Renal pelvis (tissue), 12 donors: ENCODE measurements around the gene NDRG2. TPM values are rescaled to one million over a fixed set of nuclear protein-coding genes. Genes with fewer than 3 reads are reported as not detected.

ENCODE experiments used
- DNase-seq: peaks from one replicate; pipeline ENCODE4 v3.0.0-alpha.2; 2013
- long read RNA-seq, 16 experiments: transcript quantifications; one replicate each; lab custom pipeline, GENCODE V29; 2026
- polyA plus RNA-seq, 3 donors: library from polyadenylated mRNA; unstranded; fragments of 120-200 nt; gene quantifications; one replicate each; pipeline ENCODE4 v1.2.1, GENCODE V29; 2013; ENCODE audit not compliant: insufficient read length in 3 of 3

The NDRG2 gene
- 100 to 1,000 TPM; 140 to 195 (median 161) TPM for polyA plus RNA-seq
- long read RNA-seq, donor 1, transcript NDRG2-227 (15 exons, 1,980 nt): major isoform, 7 of 27 reads
- long read RNA-seq, donor 1, partial matches to known transcripts: 0 of 27 reads
- long read RNA-seq, donor 1, other reads (novel, unspliced or antisense): 9 of 27 reads
- long read RNA-seq, donor 2, transcript NDRG2-208 (16 exons, 2,022 nt): minor isoform, 6 of 61 reads
- long read RNA-seq, donor 2, transcript NDRG2-227 (15 exons, 1,980 nt): major isoform, 9 of 61 reads
- long read RNA-seq, donor 2, transcript NDRG2-209 (17 exons, 2,079 nt): minor isoform, 5 of 61 reads
- long read RNA-seq, donor 2, partial matches to known transcripts: 19 of 61 reads
- long read RNA-seq, donor 2, other reads (novel, unspliced or antisense): 9 of 61 reads
- long read RNA-seq, donor 3, transcript NDRG2-209 (17 exons, 2,079 nt): major isoform, 6 of 33 reads
- long read RNA-seq, donor 3, transcript NDRG2-208 (16 exons, 2,022 nt): minor isoform, 5 of 33 reads
- long read RNA-seq, donor 3, partial matches to known transcripts: 0 of 33 reads
- long read RNA-seq, donor 3, other reads (novel, unspliced or antisense): 9 of 33 reads
- long read RNA-seq, donor 4, transcript NDRG2-208 (16 exons, 2,022 nt): minor isoform, 6 of 76 reads
- long read RNA-seq, donor 4, transcript NDRG2-209 (17 exons, 2,079 nt): major isoform, 12 of 76 reads
- long read RNA-seq, donor 4, transcript NDRG2-227 (15 exons, 1,980 nt): minor isoform, 6 of 76 reads
- long read RNA-seq, donor 4, partial matches to known transcripts: 31 of 76 reads
- long read RNA-seq, donor 4, other reads (novel, unspliced or antisense): 8 of 76 reads
- long read RNA-seq, donor 5, partial matches to known transcripts: 0 of 6 reads
- long read RNA-seq, donor 5, other reads (novel, unspliced or antisense): 0 of 6 reads
- long read RNA-seq, donor 6, transcript NDRG2-227 (15 exons, 1,980 nt): major isoform, 9 of 33 reads
- long read RNA-seq, donor 6, transcript NDRG2-208 (16 exons, 2,022 nt): minor isoform, 5 of 33 reads
- long read RNA-seq, donor 6, partial matches to known transcripts: 0 of 33 reads
- long read RNA-seq, donor 6, other reads (novel, unspliced or antisense): 9 of 33 reads
- long read RNA-seq, donor 7, transcript NDRG2-227 (15 exons, 1,980 nt): major isoform, 9 of 50 reads
- long read RNA-seq, donor 7, partial matches to known transcripts: 12 of 50 reads
- long read RNA-seq, donor 7, other reads (novel, unspliced or antisense): 11 of 50 reads
- long read RNA-seq, donor 8, partial matches to known transcripts: 76 of 83 reads
- long read RNA-seq, donor 8, other reads (novel, unspliced or antisense): 0 of 83 reads
- long read RNA-seq, donor 9, transcript NDRG2-208 (16 exons, 2,022 nt): minor isoform, 5 of 52 reads
- long read RNA-seq, donor 9, transcript NDRG2-227 (15 exons, 1,980 nt): minor isoform, 9 of 52 reads
- long read RNA-seq, donor 9, transcript NDRG2-209 (17 exons, 2,079 nt): major isoform, 11 of 52 reads
- long read RNA-seq, donor 9, partial matches to known transcripts: 6 of 52 reads
- long read RNA-seq, donor 9, other reads (novel, unspliced or antisense): 9 of 52 reads
- long read RNA-seq, donor 10, transcript NDRG2-208 (16 exons, 2,022 nt): major isoform, 6 of 26 reads
- long read RNA-seq, donor 10, partial matches to known transcripts: 5 of 26 reads
- long read RNA-seq, donor 10, other reads (novel, unspliced or antisense): 6 of 26 reads
- long read RNA-seq, donor 11, partial matches to known transcripts: 80 of 94 reads
- long read RNA-seq, donor 11, other reads (novel, unspliced or antisense): 0 of 94 reads
- long read RNA-seq, donor 12, transcript NDRG2-227 (15 exons, 1,980 nt): major isoform, 5 of 78 reads
- long read RNA-seq, donor 12, transcript NDRG2-208 (16 exons, 2,022 nt): major isoform, 5 of 78 reads
- long read RNA-seq, donor 12, partial matches to known transcripts: 17 of 78 reads
- long read RNA-seq, donor 12, other reads (novel, unspliced or antisense): 35 of 78 reads
- long read RNA-seq, donor 13, transcript NDRG2-227 (15 exons, 1,980 nt): major isoform, 6 of 47 reads
- long read RNA-seq, donor 13, partial matches to known transcripts: 19 of 47 reads
- long read RNA-seq, donor 13, other reads (novel, unspliced or antisense): 15 of 47 reads
- long read RNA-seq, donor 14: 0 reads
- long read RNA-seq, donor 15: 0 reads
- long read RNA-seq, donor 16, transcript NDRG2-227 (15 exons, 1,980 nt): major isoform, 10 of 196 reads
- long read RNA-seq, donor 16, partial matches to known transcripts: 164 of 196 reads
- long read RNA-seq, donor 16, other reads (novel, unspliced or antisense): 9 of 196 reads

- peak; percentile 81 for DNase-seq
Measured at GRCh38 chr14:21024585-21025370, at the start of gene NDRG2. Gene NDRG2 (minus strand): TSS chr14:21025061. CDS start chr14:21023315, 1,746 bp downstream.

DNA sequence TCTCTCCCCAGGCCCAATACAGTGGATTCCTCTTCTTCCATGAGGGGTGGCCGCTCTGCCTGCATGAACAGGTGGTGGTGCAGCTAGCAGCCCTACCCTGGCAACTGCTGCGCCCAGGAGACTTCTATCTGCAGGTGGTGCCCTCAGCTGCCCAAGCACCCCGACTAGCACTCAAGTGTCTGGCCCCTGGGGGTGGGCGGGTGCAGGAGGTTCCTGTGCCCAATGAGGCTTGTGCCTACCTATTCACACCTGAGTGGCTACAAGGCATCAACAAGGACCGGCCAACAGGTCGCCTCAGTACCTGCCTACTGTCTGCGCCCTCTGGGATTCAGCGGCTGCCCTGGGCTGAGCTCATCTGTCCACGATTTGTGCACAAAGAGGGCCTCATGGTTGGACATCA lies 49.1 kb upstream of the NDRG2 start:
- DNase-seq: no peak

GRCh38 chr14:21072781-21073339 lies 48.0 kb upstream of the NDRG2 start:
- no peak for DNase-seq

DNA sequence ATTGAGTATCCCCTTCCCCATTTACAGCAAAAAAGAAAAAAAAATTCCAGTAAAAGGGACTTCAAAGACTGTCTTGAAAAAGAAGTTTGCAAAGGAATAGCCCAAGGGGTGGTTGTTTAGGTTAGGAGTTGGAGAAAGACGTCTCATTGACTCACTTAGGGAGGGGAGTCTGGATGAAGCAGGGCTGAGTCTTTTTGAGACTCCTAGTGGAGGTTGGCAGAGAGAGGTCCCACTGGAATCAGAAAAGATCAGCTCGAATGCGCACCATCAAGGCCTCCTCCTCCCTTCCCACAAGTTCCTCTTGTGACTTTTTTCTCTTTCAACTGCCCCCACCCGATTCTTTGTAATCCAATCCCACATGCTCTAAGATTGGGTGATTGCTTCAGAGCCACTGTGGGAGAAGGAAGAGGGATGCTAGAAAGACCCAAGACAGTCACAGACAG lies 47.2 kb upstream of the NDRG2 start:
- no peak for DNase-seq

DNA sequence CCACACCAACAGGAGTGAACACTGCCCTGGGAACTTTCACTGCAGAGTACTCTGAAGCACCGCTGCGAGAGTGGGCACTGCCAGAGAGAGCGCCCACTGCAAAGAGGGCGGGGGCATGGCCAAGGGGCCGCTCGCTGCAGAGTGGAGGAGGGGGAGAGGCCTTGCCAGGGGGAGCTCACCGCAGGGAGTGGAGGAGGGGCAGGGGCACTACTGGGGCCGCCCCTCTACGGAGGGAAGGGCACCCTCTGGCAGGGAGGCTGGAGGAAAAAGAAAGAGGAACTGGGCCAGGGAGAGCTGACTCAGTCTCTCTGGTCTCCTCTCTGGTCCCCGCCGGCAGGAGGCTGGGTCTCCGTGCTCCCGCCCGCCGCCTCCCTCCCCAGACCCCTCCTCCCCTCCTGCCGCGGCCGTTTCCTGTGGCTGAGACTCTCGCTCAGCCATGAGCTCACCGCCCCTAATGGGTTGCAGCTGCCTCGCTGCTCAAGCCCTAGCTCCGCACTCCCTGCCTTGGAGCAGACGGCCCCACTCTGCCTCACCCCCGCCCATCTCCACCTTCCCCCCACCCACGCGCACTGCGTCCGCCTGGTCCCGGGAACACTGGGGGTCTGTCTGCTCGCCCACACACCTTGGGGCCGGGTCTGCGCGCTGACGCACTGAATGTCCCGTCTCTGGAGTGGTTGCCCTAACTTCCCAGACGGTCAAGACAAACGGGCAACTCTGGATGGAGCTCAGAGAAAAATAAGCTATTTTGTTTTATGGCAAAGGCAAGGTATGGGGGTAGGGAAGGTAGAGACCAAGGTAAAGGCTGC lies 46.6 kb upstream of the NDRG2 start:
- peak; percentile 94 for DNase-seq

- DNase-seq: peak; percentile 79
Measured at GRCh38 chr14:21070610-21071224, 45.9 kb upstream of the NDRG2 start.

GRCh38 chr14:21070083-21070609 lies 45.3 kb upstream of the NDRG2 start, which contains the start of gene ARHGEF40:
Gene ARHGEF40 (plus strand): TSS chr14:21070304. CDS start chr14:21070397, 93 bp downstream.
- DNase-seq: no peak

DNA sequence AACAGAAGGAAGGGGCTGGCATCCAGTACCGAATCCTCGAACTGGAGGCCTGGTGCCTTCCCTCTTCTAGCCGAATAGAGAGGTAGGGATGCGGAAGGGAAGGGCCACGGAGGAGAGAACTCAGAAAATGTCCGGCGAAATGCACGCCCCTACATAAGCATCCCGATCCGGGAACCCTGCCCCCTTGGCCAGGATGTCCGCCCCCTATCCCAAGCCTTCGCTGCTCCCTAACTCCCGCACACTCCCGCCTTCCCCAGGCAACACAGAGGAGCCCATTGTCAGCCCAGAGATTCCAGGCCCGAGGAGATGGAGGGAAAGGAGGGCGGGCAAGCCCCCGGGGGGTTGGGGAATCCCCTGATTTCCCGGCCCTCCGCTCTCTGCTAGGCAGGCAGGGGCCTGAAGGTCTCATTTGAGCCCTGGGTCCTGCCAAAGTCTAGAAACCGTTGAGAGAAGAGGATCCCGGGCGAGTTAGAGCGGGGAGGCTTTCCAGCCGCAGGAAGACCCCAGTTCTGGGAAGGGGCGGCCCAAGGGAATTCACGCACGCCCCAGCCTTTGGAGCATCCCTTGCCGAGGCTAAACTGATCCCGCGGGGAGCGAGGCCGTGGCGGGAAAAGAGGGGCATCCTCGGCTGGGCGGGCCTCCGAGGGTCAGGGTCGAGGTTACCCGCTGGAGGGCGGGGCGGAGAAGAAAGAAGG lies 44.7 kb upstream of the NDRG2 start:
- DNase-seq: no peak

- DNase-seq: peak; percentile 74
Measured at GRCh38 chr14:21068521-21069387, 43.9 kb upstream of the NDRG2 start.

DNA sequence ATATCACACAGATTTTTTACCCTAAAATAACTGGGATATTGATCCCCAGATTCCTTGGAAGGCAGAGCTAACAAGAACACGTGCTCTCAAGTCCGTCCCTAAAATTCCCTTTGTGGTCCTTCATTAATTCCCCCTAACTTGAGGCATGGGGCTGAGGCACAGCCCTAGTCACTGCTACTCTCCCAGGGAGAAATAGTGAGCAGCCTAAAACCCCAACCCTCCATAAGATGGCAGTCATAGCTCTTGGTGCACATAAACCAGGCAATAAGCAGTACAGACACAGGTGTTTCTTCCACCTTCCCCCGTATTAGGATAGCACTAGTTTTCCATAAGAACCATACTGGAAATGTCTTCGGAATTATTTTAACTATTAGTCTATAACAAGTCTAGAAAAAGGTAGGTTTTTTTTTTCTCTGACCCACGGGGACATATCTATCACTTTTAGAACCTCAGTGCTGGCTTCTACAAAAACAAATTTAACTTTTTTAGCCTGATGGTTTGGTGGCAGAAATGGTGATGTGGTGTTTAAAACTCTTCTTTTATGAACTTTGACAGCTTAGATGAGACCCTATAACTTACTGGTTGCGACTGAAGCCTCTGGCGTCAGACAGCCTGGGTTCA lies 42.1 kb upstream of the NDRG2 start:
- DNase-seq: no peak

GRCh38 chr14:21063479-21063878 lies 38.6 kb upstream of the NDRG2 start:
- peak; percentile 28 for DNase-seq

- no peak for DNase-seq
Measured at GRCh38 chr14:21061347-21061668, 36.4 kb upstream of the NDRG2 start.

DNA sequence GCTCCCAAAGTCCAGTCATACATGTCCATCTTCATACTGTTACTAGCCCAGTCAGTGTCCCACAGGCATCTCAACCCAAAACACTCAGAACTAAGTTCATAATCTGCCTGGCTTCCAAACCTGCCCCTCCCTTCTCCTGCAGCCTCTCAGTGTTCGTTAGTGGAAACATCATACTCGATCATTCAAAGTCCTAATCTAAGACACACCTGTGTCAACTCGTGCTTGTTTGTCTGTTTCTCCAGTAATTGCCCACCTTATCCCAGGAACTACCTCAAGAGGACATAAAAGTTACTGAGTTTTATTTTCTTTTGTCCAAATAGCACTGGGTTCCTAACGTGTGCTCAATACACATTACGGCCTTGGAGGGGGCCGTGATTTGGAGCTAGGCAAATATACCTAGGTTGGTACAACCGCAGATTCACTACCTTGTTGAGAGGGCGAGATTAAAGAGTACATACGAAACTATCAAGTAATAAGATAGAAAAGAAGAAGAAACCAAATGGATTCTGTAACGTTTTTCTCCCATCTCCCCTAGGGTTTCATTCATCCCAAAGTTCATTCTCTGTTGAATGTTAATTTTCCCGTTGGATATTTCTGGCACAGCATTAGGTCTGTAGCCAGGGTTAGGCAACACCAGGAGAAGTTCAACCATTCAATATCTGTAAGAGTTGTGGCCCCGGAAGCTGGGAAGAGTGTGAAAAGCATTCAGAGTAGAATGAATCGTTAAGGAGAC lies 35.9 kb upstream of the NDRG2 start:
- no peak for DNase-seq
